Vagina (tissue), 2 donors: ENCODE data around the gene SIVA1.

Experiments used
- POLR2A ChIP-seq, 2 donors: fragments of 450-650 bp; IDR thresholded peaks; one replicate each; pipeline ENCODE4 v1.6.1; 2017; ENCODE audit warnings: antibody characterized with exemption in 2 of 2, mild to moderate bottlenecking in 2 of 2, moderate library complexity in 2 of 2
- TF ChIP-seq, protein P1 (sequence below), 3 experiments: fragments of 450-650 bp in 2 of 3; fragments of 200-600 bp in 1 of 3; sonication (generic) in 1 of 3; IDR thresholded peaks; one replicate each; pipeline ENCODE4 v1.5.1; 2017 to 2019; ENCODE audit warnings: antibody characterized with exemption in 3 of 3, mild to moderate bottlenecking in 2 of 3, moderate library complexity in 2 of 3

GRCh38 chr14:104776481-104776880 is 23.5 kb downstream of the SIVA1 start:
- TF ChIP-seq, protein P1, sequence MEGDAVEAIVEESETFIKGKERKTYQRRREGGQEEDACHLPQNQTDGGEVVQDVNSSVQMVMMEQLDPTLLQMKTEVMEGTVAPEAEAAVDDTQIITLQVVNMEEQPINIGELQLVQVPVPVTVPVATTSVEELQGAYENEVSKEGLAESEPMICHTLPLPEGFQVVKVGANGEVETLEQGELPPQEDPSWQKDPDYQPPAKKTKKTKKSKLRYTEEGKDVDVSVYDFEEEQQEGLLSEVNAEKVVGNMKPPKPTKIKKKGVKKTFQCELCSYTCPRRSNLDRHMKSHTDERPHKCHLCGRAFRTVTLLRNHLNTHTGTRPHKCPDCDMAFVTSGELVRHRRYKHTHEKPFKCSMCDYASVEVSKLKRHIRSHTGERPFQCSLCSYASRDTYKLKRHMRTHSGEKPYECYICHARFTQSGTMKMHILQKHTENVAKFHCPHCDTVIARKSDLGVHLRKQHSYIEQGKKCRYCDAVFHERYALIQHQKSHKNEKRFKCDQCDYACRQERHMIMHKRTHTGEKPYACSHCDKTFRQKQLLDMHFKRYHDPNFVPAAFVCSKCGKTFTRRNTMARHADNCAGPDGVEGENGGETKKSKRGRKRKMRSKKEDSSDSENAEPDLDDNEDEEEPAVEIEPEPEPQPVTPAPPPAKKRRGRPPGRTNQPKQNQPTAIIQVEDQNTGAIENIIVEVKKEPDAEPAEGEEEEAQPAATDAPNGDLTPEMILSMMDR (IDR thresholded peaks at IDR 0.05), result no peak
- TF ChIP-seq POLR2A (IDR thresholded peaks at IDR 0.05), result no peak
